ENCODE results near the gene ELMO1. TPM values are rescaled to one million over a fixed set of nuclear protein-coding genes. Genes with fewer than 3 reads are reported as not detected.

The ELMO1 gene
- total and polyA plus RNA-seq, 2 experiments from 2014 or later: 6.5 to 24.9 TPM

DNA sequence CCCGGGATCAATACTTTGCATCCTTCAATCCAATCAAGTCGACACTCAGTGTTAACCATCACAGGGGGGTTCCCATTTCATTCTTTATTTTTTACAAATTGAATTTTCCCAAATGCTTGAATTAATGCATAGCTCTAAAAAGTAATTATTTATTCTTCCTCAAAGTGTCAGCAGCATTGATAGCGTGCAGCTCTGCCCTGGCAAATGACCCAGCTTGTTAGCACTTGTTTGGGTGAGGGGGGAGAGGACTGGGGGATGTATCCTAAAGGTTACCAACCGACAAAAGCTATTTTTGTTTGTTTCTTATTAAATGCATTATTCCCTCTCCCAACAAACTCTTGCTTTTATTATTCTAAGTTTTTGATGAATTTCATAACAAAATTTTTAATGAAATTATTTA is 27.0 kb upstream of the ELMO1 start:
- Mint-ChIP-seq H3K27me3 (ENCODE audit: insufficient read depth, low read depth, poor library complexity) (no peaks in the 10 kb centered on the region), H3K27ac (no peak overlapping the region), H3K36me3 (ENCODE audit: low read depth) (no peaks in the 10 kb centered on the region), H3K9me3 (no peaks in the 10 kb centered on the region), H3K4me1 (peaks cover 7% of the 10 kb centered on the region), H3K4me3 (no peak overlapping the region)
- ATAC-seq (no peak), DNase-seq (ENCODE audit: low spot score) (no peak)
- Histone ChIP-seq H3K4me3 (no peak overlapping the region), H2AFZ (no peak overlapping the region), H3K4me1 (ENCODE audit: insufficient read depth) (peaks cover 6% of the 10 kb centered on the region; the same call in 1 of the 2 replicates), H3K27me3 (ENCODE audit: insufficient read depth) (no peaks in the 10 kb centered on the region), H3F3A (replicated peaks; ENCODE audit: low read depth) (no peaks in the 10 kb centered on the region), H3K36me3 (ENCODE audit: insufficient read depth) (no peaks in the 10 kb centered on the region), H3K4me2 (no peak overlapping the region), H3K9me2 (ENCODE audit: insufficient read depth) (no peaks in the 10 kb centered on the region), H3K27ac (ENCODE audit: low read depth) (no peak overlapping the region), H4K20me1 (replicated peaks; ENCODE audit: insufficient read depth) (no peaks in the 10 kb centered on the region), H3K79me2 (replicated peaks; ENCODE audit: insufficient read depth) (no peaks in the 10 kb centered on the region)
- TF ChIP-seq NANOG (IDR thresholded peaks at IDR 0.05; ENCODE audit: borderline replicate concordance) (no peak), STAT1 (IDR thresholded peaks at IDR 0.05; ENCODE audit: unreplicated experiment) (no peak), CREB1 (CRISPR knock-in tag; IDR thresholded peaks at IDR 0.05; ENCODE audit: low read depth) (no peak), EZH2phosphoT487 (IDR thresholded peaks at IDR 0.05; ENCODE audit: unreplicated experiment) (no peak), JUNB (IDR thresholded peaks at IDR 0.05; ENCODE audit: unreplicated experiment) (no peak), POLR2AphosphoS5 (IDR thresholded peaks at IDR 0.05; ENCODE audit: low read depth) (no peak), ZNF114 (CRISPR knock-in tag; IDR thresholded peaks at IDR 0.05) (no peak), EZH2 (IDR thresholded peaks at IDR 0.05; ENCODE audit: low read depth, unreplicated experiment) (no peak), ZNF331 (CRISPR knock-in tag; IDR thresholded peaks at IDR 0.05; ENCODE audit: low read depth) (no peak)
- TF ChIP-seq, protein P1, sequence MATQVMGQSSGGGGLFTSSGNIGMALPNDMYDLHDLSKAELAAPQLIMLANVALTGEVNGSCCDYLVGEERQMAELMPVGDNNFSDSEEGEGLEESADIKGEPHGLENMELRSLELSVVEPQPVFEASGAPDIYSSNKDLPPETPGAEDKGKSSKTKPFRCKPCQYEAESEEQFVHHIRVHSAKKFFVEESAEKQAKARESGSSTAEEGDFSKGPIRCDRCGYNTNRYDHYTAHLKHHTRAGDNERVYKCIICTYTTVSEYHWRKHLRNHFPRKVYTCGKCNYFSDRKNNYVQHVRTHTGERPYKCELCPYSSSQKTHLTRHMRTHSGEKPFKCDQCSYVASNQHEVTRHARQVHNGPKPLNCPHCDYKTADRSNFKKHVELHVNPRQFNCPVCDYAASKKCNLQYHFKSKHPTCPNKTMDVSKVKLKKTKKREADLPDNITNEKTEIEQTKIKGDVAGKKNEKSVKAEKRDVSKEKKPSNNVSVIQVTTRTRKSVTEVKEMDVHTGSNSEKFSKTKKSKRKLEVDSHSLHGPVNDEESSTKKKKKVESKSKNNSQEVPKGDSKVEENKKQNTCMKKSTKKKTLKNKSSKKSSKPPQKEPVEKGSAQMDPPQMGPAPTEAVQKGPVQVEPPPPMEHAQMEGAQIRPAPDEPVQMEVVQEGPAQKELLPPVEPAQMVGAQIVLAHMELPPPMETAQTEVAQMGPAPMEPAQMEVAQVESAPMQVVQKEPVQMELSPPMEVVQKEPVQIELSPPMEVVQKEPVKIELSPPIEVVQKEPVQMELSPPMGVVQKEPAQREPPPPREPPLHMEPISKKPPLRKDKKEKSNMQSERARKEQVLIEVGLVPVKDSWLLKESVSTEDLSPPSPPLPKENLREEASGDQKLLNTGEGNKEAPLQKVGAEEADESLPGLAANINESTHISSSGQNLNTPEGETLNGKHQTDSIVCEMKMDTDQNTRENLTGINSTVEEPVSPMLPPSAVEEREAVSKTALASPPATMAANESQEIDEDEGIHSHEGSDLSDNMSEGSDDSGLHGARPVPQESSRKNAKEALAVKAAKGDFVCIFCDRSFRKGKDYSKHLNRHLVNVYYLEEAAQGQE (IDR thresholded peaks at IDR 0.05; ENCODE audit: unreplicated experiment): no peak
- TF ChIP-seq, protein P2, sequence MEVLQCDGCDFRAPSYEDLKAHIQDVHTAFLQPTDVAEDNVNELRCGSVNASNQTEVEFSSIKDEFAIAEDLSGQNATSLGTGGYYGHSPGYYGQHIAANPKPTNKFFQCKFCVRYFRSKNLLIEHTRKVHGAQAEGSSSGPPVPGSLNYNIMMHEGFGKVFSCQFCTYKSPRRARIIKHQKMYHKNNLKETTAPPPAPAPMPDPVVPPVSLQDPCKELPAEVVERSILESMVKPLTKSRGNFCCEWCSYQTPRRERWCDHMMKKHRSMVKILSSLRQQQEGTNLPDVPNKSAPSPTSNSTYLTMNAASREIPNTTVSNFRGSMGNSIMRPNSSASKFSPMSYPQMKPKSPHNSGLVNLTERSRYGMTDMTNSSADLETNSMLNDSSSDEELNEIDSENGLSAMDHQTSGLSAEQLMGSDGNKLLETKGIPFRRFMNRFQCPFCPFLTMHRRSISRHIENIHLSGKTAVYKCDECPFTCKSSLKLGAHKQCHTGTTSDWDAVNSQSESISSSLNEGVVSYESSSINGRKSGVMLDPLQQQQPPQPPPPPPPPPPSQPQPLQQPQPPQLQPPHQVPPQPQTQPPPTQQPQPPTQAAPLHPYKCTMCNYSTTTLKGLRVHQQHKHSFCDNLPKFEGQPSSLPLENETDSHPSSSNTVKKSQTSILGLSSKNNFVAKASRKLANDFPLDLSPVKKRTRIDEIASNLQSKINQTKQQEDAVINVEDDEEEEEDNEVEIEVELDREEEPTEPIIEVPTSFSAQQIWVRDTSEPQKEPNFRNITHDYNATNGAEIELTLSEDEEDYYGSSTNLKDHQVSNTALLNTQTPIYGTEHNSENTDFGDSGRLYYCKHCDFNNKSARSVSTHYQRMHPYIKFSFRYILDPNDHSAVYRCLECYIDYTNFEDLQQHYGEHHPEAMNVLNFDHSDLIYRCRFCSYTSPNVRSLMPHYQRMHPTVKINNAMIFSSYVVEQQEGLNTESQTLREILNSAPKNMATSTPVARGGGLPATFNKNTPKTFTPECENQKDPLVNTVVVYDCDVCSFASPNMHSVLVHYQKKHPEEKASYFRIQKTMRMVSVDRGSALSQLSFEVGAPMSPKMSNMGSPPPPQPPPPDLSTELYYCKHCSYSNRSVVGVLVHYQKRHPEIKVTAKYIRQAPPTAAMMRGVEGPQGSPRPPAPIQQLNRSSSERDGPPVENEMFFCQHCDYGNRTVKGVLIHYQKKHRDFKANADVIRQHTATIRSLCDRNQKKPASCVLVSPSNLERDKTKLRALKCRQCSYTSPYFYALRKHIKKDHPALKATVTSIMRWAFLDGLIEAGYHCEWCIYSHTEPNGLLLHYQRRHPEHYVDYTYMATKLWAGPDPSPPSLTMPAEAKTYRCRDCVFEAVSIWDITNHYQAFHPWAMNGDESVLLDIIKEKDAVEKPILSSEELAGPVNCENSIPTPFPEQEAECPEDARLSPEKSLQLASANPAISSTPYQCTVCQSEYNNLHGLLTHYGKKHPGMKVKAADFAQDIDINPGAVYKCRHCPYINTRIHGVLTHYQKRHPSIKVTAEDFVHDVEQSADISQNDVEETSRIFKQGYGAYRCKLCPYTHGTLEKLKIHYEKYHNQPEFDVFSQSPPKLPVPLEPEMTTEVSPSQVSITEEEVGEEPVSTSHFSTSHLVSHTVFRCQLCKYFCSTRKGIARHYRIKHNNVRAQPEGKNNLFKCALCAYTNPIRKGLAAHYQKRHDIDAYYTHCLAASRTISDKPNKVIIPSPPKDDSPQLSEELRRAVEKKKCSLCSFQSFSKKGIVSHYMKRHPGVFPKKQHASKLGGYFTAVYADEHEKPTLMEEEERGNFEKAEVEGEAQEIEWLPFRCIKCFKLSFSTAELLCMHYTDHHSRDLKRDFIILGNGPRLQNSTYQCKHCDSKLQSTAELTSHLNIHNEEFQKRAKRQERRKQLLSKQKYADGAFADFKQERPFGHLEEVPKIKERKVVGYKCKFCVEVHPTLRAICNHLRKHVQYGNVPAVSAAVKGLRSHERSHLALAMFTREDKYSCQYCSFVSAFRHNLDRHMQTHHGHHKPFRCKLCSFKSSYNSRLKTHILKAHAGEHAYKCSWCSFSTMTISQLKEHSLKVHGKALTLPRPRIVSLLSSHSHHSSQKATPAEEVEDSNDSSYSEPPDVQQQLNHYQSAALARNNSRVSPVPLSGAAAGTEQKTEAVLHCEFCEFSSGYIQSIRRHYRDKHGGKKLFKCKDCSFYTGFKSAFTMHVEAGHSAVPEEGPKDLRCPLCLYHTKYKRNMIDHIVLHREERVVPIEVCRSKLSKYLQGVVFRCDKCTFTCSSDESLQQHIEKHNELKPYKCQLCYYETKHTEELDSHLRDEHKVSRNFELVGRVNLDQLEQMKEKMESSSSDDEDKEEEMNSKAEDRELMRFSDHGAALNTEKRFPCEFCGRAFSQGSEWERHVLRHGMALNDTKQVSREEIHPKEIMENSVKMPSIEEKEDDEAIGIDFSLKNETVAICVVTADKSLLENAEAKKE (CRISPR knock-in tag; IDR thresholded peaks at IDR 0.05): no peak
- TF ChIP-seq, protein P3, sequence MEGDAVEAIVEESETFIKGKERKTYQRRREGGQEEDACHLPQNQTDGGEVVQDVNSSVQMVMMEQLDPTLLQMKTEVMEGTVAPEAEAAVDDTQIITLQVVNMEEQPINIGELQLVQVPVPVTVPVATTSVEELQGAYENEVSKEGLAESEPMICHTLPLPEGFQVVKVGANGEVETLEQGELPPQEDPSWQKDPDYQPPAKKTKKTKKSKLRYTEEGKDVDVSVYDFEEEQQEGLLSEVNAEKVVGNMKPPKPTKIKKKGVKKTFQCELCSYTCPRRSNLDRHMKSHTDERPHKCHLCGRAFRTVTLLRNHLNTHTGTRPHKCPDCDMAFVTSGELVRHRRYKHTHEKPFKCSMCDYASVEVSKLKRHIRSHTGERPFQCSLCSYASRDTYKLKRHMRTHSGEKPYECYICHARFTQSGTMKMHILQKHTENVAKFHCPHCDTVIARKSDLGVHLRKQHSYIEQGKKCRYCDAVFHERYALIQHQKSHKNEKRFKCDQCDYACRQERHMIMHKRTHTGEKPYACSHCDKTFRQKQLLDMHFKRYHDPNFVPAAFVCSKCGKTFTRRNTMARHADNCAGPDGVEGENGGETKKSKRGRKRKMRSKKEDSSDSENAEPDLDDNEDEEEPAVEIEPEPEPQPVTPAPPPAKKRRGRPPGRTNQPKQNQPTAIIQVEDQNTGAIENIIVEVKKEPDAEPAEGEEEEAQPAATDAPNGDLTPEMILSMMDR (conservative IDR thresholded peaks at IDR 0.05; ENCODE audit: low read depth in 2 of 2): no peak
- TF ChIP-seq, protein P4, sequence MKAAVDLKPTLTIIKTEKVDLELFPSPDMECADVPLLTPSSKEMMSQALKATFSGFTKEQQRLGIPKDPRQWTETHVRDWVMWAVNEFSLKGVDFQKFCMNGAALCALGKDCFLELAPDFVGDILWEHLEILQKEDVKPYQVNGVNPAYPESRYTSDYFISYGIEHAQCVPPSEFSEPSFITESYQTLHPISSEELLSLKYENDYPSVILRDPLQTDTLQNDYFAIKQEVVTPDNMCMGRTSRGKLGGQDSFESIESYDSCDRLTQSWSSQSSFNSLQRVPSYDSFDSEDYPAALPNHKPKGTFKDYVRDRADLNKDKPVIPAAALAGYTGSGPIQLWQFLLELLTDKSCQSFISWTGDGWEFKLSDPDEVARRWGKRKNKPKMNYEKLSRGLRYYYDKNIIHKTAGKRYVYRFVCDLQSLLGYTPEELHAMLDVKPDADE (IDR thresholded peaks at IDR 0.05): no peak

Measured in GM23338 (cell line).